ENCODE measurements around the gene LHX8. TPM values are rescaled to one million over a fixed set of nuclear protein-coding genes. Genes with fewer than 3 reads are reported as not detected.

Gene LHX8
- total RNA-seq, 1 experiment from 2014 or later = not detected

- CTCF ChIA-PET = interaction anchor here (1.2 kb wide), 1 partner anchor 74 kb away, joined by 4 read pairs; no protein-coding TSS in a partner anchor
- POLR2A ChIA-PET = no interaction called here
- Mint-ChIP-seq H3K27me3 (ENCODE audit: insufficient read depth, unreplicated experiment) (no peaks in the 10 kb centered on the region), H3K36me3 (ENCODE audit: insufficient read depth, unreplicated experiment) (no peaks in the 10 kb centered on the region), H3K4me3 (ENCODE audit: unreplicated experiment) (no peak overlapping the region), H3K27ac (ENCODE audit: low read depth, unreplicated experiment) (no peak overlapping the region), H3K9me3 (ENCODE audit: unreplicated experiment) (peaks cover 5% of the 10 kb centered on the region), H3K4me1 (ENCODE audit: insufficient read depth, unreplicated experiment) (no peaks in the 10 kb centered on the region)
- intact Hi-C loops (cut with micrococcal nuclease) = no loop called here
- no peak for TF ChIP-seq CTCF (IDR thresholded peaks at IDR 0.05; ENCODE audit: unreplicated experiment)
- no peak for DNase-seq (ENCODE audit: unreplicated experiment)
- no TSS peak for BruUV-seq (replicated peaks)
These were observed 7.5 kb upstream of the LHX8 start for GRCh38 chr1:75126611-75127101.

- Mint-ChIP-seq H3K4me3 (ENCODE audit: unreplicated experiment) (no peak overlapping the region), H3K27me3 (ENCODE audit: insufficient read depth, unreplicated experiment) (no peaks in the 10 kb centered on the region), H3K4me1 (ENCODE audit: insufficient read depth, unreplicated experiment) (no peaks in the 10 kb centered on the region), H3K36me3 (ENCODE audit: insufficient read depth, unreplicated experiment) (no peaks in the 10 kb centered on the region), H3K9me3 (ENCODE audit: unreplicated experiment) (peaks cover 17% of the 10 kb centered on the region), H3K27ac (ENCODE audit: low read depth, unreplicated experiment) (no peak overlapping the region)
- CTCF ChIA-PET = no interaction called here
- no TSS peak for BruUV-seq (replicated peaks)
- intact Hi-C loops (cut with micrococcal nuclease) = no loop called here
- POLR2A ChIA-PET = no interaction called here
- TF ChIP-seq CTCF (IDR thresholded peaks at IDR 0.05; ENCODE audit: unreplicated experiment) = no peak
- no peak for DNase-seq (ENCODE audit: unreplicated experiment)
These were observed 6.1 kb upstream of the LHX8 start for GRCh38 chr1:75127916-75128717.

- no peak for DNase-seq (ENCODE audit: unreplicated experiment)
- Mint-ChIP-seq H3K4me1 (ENCODE audit: insufficient read depth, unreplicated experiment) (no peaks in the 10 kb centered on the region), H3K27ac (ENCODE audit: low read depth, unreplicated experiment) (no peak overlapping the region), H3K36me3 (ENCODE audit: insufficient read depth, unreplicated experiment) (no peaks in the 10 kb centered on the region), H3K9me3 (ENCODE audit: unreplicated experiment) (peaks cover 22% of the 10 kb centered on the region), H3K27me3 (ENCODE audit: insufficient read depth, unreplicated experiment) (no peaks in the 10 kb centered on the region), H3K4me3 (ENCODE audit: unreplicated experiment) (no peak overlapping the region)
- POLR2A ChIA-PET = no interaction called here
- CTCF ChIA-PET = no interaction called here
- TF ChIP-seq CTCF (IDR thresholded peaks at IDR 0.05; ENCODE audit: unreplicated experiment) = no peak
- intact Hi-C loops (cut with micrococcal nuclease) = no loop called here
- BruUV-seq (replicated peaks) = no TSS peak
These were observed 4.6 kb upstream of the LHX8 start for GRCh38 chr1:75129660-75129982.

- Mint-ChIP-seq H3K4me3 (ENCODE audit: unreplicated experiment) (no peak overlapping the region), H3K36me3 (ENCODE audit: insufficient read depth, unreplicated experiment) (no peaks in the 10 kb centered on the region), H3K27me3 (ENCODE audit: insufficient read depth, unreplicated experiment) (no peaks in the 10 kb centered on the region), H3K4me1 (ENCODE audit: insufficient read depth, unreplicated experiment) (no peaks in the 10 kb centered on the region), H3K9me3 (ENCODE audit: unreplicated experiment) (peaks cover 22% of the 10 kb centered on the region), H3K27ac (ENCODE audit: low read depth, unreplicated experiment) (no peak overlapping the region)
- ChIA-PET POLR2A (no interaction called here), CTCF (no interaction called here)
- BruUV-seq (replicated peaks) = no TSS peak
- no peak for TF ChIP-seq CTCF (IDR thresholded peaks at IDR 0.05; ENCODE audit: unreplicated experiment)
- intact Hi-C loops (cut with micrococcal nuclease) = no loop called here
- DNase-seq (ENCODE audit: unreplicated experiment) = no peak
These were observed 4.0 kb upstream of the LHX8 start for GRCh38 chr1:75129983-75130789.

Data from MCF 10A (cell line).